Fibroblast of lung (primary cell): ENCODE results near the gene TBC1D30. TPM values are rescaled to one million over a fixed set of nuclear protein-coding genes. Genes with fewer than 3 reads are reported as not detected.

Source experiments
- DNase-seq, 2 donors: peaks; one replicate each; pipeline versions ENCODE4 v3.0.0 to v3.0.0-alpha.2; 2010; ENCODE audit warnings: low read depth in 2 of 2
- H2AFZ ChIP-seq: 2 replicates; pipeline ENCODE4 v1.5.1; 2012; ENCODE audit warnings: low read length, control low read depth, inconsistent platforms
- H3K27ac ChIP-seq: 2 replicates; pipeline ENCODE4 v1.5.1; 2011; ENCODE audit warnings: low read length, control low read depth; ENCODE audit not compliant: insufficient read depth
- H3K27me3 ChIP-seq: 2 replicates; pipeline ENCODE4 v1.5.1; 2011; ENCODE audit warnings: mild to moderate bottlenecking, low read length; ENCODE audit not compliant: control insufficient read depth, insufficient read depth
- H3K36me3 ChIP-seq: 2 replicates; pipeline ENCODE4 v1.5.1; 2011; ENCODE audit warnings: low read length; ENCODE audit not compliant: control insufficient read depth, insufficient read depth
- H3K4me1 ChIP-seq: 2 replicates; pipeline ENCODE4 v1.5.1; 2011; ENCODE audit warnings: low read length; ENCODE audit not compliant: control insufficient read depth, insufficient read depth; ENCODE audit errors: extremely low read depth
- H3K4me2 ChIP-seq: 2 replicates; pipeline ENCODE4 v1.5.1; 2011; ENCODE audit warnings: low read length, control low read depth; ENCODE audit not compliant: insufficient read depth; ENCODE audit errors: extremely low read depth
- H3K4me3 ChIP-seq, 4 experiments: fragments of 200-600 bp in 1 of 4; sonication (generic) in 1 of 4; replicated peaks in 1 of 4; 2 replicates each; pipeline ENCODE4 v1.5.1; 2011 to 2016; ENCODE audit warnings: low read length in 4 of 4, low read depth in 3 of 4, mild to moderate bottlenecking in 3 of 4, control low read depth in 2 of 4, inconsistent platforms in 1 of 4, mixed read lengths in 1 of 4; ENCODE audit not compliant: insufficient read depth in 1 of 4; ENCODE audit errors: control extremely low read depth in 1 of 4
- H3K79me2 ChIP-seq: 2 replicates; pipeline ENCODE4 v1.5.1; 2012; ENCODE audit warnings: mild to moderate bottlenecking, low read length, inconsistent platforms; ENCODE audit not compliant: control insufficient read depth, insufficient read depth
- H3K9ac ChIP-seq: 2 replicates; pipeline ENCODE4 v1.5.1; 2011; ENCODE audit warnings: mild to moderate bottlenecking, low read length, control low read depth; ENCODE audit not compliant: insufficient read depth
- H3K9me3 ChIP-seq: 2 replicates; pipeline ENCODE4 v1.5.1; 2012; ENCODE audit warnings: low read depth, low read length; ENCODE audit not compliant: control insufficient read depth, insufficient read depth
- H4K20me1 ChIP-seq: 2 replicates; pipeline ENCODE4 v1.5.1; 2011; ENCODE audit warnings: low read length; ENCODE audit not compliant: control insufficient read depth, insufficient read depth; ENCODE audit errors: extremely low read depth
- EZH2 ChIP-seq: IDR thresholded peaks from 2 replicates; pipeline ENCODE4 v1.5.1; 2012; ENCODE audit warnings: low read length, control low read depth, mild to moderate bottlenecking; ENCODE audit errors: missing control alignments
- polyA plus RNA-seq, 2 donors: library from polyadenylated mRNA; depleted of rRNA in 1 of 2; stranded (reverse) in 1 of 2; unstranded in 1 of 2; fragments of >200 nt; gene quantifications; 2 replicates each; pipeline ENCODE4 v1.2.1, GENCODE V29; 2011 to 2012; ENCODE audit warnings: missing spikeins in 1 of 2
- total RNA-seq: library from RNA; depleted of rRNA; stranded (reverse); fragments of >200 nt; gene quantifications from 2 replicates; pipeline ENCODE4 v1.2.1, GENCODE V29; 2014
- TF ChIP-seq, protein P1 (sequence below), 2 donors: IDR thresholded peaks in 1 of 2; conservative IDR thresholded peaks in 1 of 2; 1 replicate in 1 of 2; 2 replicates in 1 of 2; pipeline ENCODE4 v1.5.1; 2011 to 2012; ENCODE audit warnings: low read length in 2 of 2, control low read depth in 1 of 2, inconsistent platforms in 1 of 2, low read depth in 1 of 2, mild to moderate bottlenecking in 1 of 2

TBC1D30 gene
- total and polyA plus RNA-seq, 2 donors (not counting 1 experiment from before 2014, with no cell fraction given): 0.24 to 0.66 TPM

DNA sequence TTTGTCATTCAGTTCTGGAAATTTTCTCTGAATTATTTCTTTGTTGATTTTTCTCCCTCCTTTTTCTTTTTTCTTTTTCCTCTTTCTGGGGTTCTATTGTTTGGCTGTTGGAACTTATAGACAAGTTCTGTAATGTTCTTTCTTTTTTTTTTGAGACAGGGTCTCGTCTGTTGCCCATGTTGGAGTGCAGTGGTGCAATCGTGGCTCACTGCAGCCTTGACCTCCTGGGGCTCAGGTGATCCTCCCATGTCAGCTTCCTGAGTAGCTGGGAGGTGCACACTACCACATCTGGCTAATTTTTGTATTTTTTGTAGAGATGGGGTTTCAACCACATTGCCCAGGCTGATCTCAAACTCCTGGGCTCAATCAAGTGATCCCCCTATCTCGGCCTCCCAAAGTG lies 30.1 kb upstream of the TBC1D30 start:
- no peak for DNase-seq
- TF ChIP-seq, protein P1, sequence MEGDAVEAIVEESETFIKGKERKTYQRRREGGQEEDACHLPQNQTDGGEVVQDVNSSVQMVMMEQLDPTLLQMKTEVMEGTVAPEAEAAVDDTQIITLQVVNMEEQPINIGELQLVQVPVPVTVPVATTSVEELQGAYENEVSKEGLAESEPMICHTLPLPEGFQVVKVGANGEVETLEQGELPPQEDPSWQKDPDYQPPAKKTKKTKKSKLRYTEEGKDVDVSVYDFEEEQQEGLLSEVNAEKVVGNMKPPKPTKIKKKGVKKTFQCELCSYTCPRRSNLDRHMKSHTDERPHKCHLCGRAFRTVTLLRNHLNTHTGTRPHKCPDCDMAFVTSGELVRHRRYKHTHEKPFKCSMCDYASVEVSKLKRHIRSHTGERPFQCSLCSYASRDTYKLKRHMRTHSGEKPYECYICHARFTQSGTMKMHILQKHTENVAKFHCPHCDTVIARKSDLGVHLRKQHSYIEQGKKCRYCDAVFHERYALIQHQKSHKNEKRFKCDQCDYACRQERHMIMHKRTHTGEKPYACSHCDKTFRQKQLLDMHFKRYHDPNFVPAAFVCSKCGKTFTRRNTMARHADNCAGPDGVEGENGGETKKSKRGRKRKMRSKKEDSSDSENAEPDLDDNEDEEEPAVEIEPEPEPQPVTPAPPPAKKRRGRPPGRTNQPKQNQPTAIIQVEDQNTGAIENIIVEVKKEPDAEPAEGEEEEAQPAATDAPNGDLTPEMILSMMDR (conservative IDR thresholded peaks at IDR 0.05 in 1 of 2, IDR thresholded peaks at IDR 0.05 in 1 of 2; ENCODE audit: low read depth in 1 of 2, low read length in 2 of 2): no peak
- no peak for TF ChIP-seq EZH2

DNA sequence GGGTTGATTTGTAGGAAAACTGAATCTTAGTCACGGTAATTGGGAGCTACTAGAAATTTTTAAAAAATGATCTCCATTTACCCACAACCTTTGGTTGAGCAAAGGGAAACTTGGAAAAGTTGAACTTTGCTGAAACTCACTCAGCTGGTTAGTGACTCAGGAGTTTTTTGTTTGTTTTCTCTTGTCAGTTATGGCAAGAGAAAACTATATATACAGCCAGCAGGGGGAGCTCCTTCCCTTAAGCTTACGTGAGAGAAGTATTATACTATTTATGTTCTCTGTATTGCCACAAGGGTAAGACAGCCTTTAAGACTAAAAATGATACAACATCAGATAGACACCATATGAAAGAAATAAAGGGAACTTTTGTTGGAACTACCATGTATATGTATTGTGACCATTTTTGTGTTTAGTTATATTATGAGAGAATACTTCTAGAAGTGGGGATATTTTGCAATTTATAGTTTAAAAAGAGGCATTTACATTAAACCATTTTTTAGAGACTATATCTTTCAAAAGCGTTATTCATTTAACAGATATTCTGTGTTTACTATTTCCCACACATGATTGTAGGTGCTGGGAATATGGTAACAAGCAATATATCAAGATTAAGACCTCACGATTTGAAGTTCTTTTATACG lies 28.1 kb upstream of the TBC1D30 start:
- Histone ChIP-seq H3K27me3 (peaks cover 10% of the 10 kb centered on the region), H3K27ac (no peak overlapping the region), H3K36me3 (no peaks in the 10 kb centered on the region), H2AFZ (no peak overlapping the region), H3K9me3 (no peaks in the 10 kb centered on the region), H3K9ac (no peak overlapping the region), H3K79me2 (no peaks in the 10 kb centered on the region), H3K4me1 (no peaks in the 10 kb centered on the region), H3K4me2 (no peak overlapping the region), H3K4me3 (no peak overlapping the region), H4K20me1 (no peaks in the 10 kb centered on the region)
- TF ChIP-seq, protein P1 (conservative IDR thresholded peaks at IDR 0.05 in 1 of 2, IDR thresholded peaks at IDR 0.05 in 1 of 2; ENCODE audit: low read depth in 1 of 2, low read length in 2 of 2): peak; percentile 75 to 79
- no peak for TF ChIP-seq EZH2
- peak; percentile 87 to 96 for DNase-seq

More for the DNA sequence above, 30.1 kb upstream of the TBC1D30 start:
- Histone ChIP-seq H3K4me1 (no peaks in the 10 kb centered on the region), H3K9ac (no peak overlapping the region), H3K4me3 (no peak overlapping the region), H3K79me2 (no peaks in the 10 kb centered on the region), H3K27ac (no peak overlapping the region), H3K4me2 (no peak overlapping the region), H3K9me3 (no peaks in the 10 kb centered on the region), H3K27me3 (peaks cover 10% of the 10 kb centered on the region), H2AFZ (no peak overlapping the region), H4K20me1 (no peaks in the 10 kb centered on the region), H3K36me3 (no peaks in the 10 kb centered on the region)

DNA sequence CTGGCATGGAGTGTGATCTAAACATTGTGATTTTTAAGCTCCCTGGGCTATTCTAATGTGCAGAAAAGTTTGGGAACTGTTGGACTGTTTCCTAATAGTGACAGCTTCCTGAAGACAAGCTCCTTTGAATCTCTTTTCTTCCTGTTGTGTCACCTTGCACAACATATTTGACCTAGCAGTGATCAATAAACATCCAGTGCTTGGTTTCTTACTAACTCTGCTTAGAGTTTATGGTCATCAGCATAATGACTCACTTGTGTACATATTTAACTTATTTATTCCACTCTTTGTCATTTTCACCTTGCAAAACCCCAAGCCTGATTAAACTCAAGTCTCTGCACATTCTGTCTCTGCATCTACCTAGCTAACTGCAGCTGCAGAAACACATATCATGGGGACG lies 27.3 kb upstream of the TBC1D30 start:
- Histone ChIP-seq H3K4me1 (no peaks in the 10 kb centered on the region), H3K27me3 (peaks cover 10% of the 10 kb centered on the region), H3K4me2 (no peak overlapping the region), H4K20me1 (no peaks in the 10 kb centered on the region), H3K36me3 (no peaks in the 10 kb centered on the region), H3K9ac (no peak overlapping the region), H3K4me3 (no peak overlapping the region), H3K27ac (no peak overlapping the region), H2AFZ (no peak overlapping the region), H3K9me3 (no peaks in the 10 kb centered on the region), H3K79me2 (no peaks in the 10 kb centered on the region)
- DNase-seq: no peak
- TF ChIP-seq EZH2: no peak
- TF ChIP-seq, protein P1 (conservative IDR thresholded peaks at IDR 0.05 in 1 of 2, IDR thresholded peaks at IDR 0.05 in 1 of 2; ENCODE audit: low read depth in 1 of 2, low read length in 2 of 2): no peak
